ENCODE results near the gene DLGAP5.

Gene DLGAP5

GRCh38 chr14:55152052-55152753 lies 39.2 kb downstream of the DLGAP5 start:
- Histone ChIP-seq H4K8ac (ENCODE audit: low read depth, low read length) (no peak overlapping the region), H3K56ac (ENCODE audit: low read length) (no peak overlapping the region), H2AK5ac (ENCODE audit: low read length) (no peak overlapping the region), H2BK120ac (ENCODE audit: low read depth, low read length) (no peak overlapping the region), H3K27me3 (ENCODE audit: insufficient read depth, low read length, poor library complexity) (no peaks in the 10 kb centered on the region), H4K5ac (ENCODE audit: low read length) (no peak overlapping the region), H3K79me1 (ENCODE audit: low read length) (no peaks in the 10 kb centered on the region), H3K4me2 (ENCODE audit: low read length) (no peak overlapping the region), H3K4me1 (ENCODE audit: control insufficient read depth, low read depth, low read length) (no peaks in the 10 kb centered on the region), H3K4me3 (ENCODE audit: low read length) (no peak overlapping the region), H2BK5ac (ENCODE audit: low read length) (no peak overlapping the region), H2BK15ac (replicated peaks; ENCODE audit: low read depth) (no peak overlapping the region), H3K27ac (ENCODE audit: low read depth, low read length) (no peak overlapping the region), H3K9ac (ENCODE audit: low read length) (no peak overlapping the region), H3K4ac (ENCODE audit: low read depth, low read length) (no peak overlapping the region), H3K23ac (ENCODE audit: low read length) (no peak overlapping the region), H3K79me2 (ENCODE audit: control insufficient read depth, insufficient read depth, low read length) (no peaks in the 10 kb centered on the region), H3K36me3 (ENCODE audit: control insufficient read depth, insufficient read depth, low read length) (no peaks in the 10 kb centered on the region), H3K18ac (ENCODE audit: low read length) (no peak overlapping the region)
- no peak for DNase-seq
- no CpG with 5 or more reads among the region's 1 CpG for WGBS (ENCODE audit: extremely low coverage, insufficient coverage, low lambda C conversion rate)

GRCh38 chr14:55151601-55152000 lies 39.8 kb downstream of the DLGAP5 start:
- Histone ChIP-seq H3K27ac (ENCODE audit: low read depth, low read length) (no peak overlapping the region), H3K4ac (ENCODE audit: low read depth, low read length) (no peak overlapping the region), H3K79me1 (ENCODE audit: low read length) (no peaks in the 10 kb centered on the region), H3K18ac (ENCODE audit: low read length) (no peak overlapping the region), H3K27me3 (ENCODE audit: insufficient read depth, low read length, poor library complexity) (no peaks in the 10 kb centered on the region), H3K23ac (ENCODE audit: low read length) (no peak overlapping the region), H3K4me2 (ENCODE audit: low read length) (no peak overlapping the region), H2AK5ac (ENCODE audit: low read length) (no peak overlapping the region), H3K9ac (ENCODE audit: low read length) (no peak overlapping the region), H2BK5ac (ENCODE audit: low read length) (no peak overlapping the region), H3K4me3 (ENCODE audit: low read length) (no peak overlapping the region), H2BK120ac (ENCODE audit: low read depth, low read length) (no peak overlapping the region), H3K56ac (ENCODE audit: low read length) (no peak overlapping the region), H2BK15ac (replicated peaks; ENCODE audit: low read depth) (no peak overlapping the region), H3K79me2 (ENCODE audit: control insufficient read depth, insufficient read depth, low read length) (no peaks in the 10 kb centered on the region), H4K5ac (ENCODE audit: low read length) (no peak overlapping the region), H4K8ac (ENCODE audit: low read depth, low read length) (no peak overlapping the region), H3K4me1 (ENCODE audit: control insufficient read depth, low read depth, low read length) (no peaks in the 10 kb centered on the region), H3K36me3 (ENCODE audit: control insufficient read depth, insufficient read depth, low read length) (no peaks in the 10 kb centered on the region)
- no peak for DNase-seq
- no CpG with 5 or more reads among the region's 1 CpG for WGBS (ENCODE audit: extremely low coverage, insufficient coverage, low lambda C conversion rate)

- Histone ChIP-seq H3K4me1 (ENCODE audit: control insufficient read depth, low read depth, low read length) (no peaks in the 10 kb centered on the region), H3K36me3 (ENCODE audit: control insufficient read depth, insufficient read depth, low read length) (peaks cover 5% of the 10 kb centered on the region), H4K5ac (ENCODE audit: low read length) (no peak overlapping the region), H2BK5ac (ENCODE audit: low read length) (no peak overlapping the region), H3K4ac (ENCODE audit: low read depth, low read length) (no peak overlapping the region), H3K4me2 (ENCODE audit: low read length) (no peak overlapping the region), H3K9ac (ENCODE audit: low read length) (no peak overlapping the region), H3K18ac (ENCODE audit: low read length) (no peak overlapping the region), H4K8ac (ENCODE audit: low read depth, low read length) (peak overlapping the region; percentile 28), H2AK5ac (ENCODE audit: low read length) (no peak overlapping the region), H2BK15ac (replicated peaks; ENCODE audit: low read depth) (no peak overlapping the region), H2BK120ac (ENCODE audit: low read depth, low read length) (no peak overlapping the region), H3K4me3 (ENCODE audit: low read length) (no peak overlapping the region), H3K27me3 (ENCODE audit: insufficient read depth, low read length, poor library complexity) (no peaks in the 10 kb centered on the region), H3K79me2 (ENCODE audit: control insufficient read depth, insufficient read depth, low read length) (no peaks in the 10 kb centered on the region), H3K23ac (ENCODE audit: low read length) (no peak overlapping the region), H3K79me1 (ENCODE audit: low read length) (no peaks in the 10 kb centered on the region), H3K56ac (ENCODE audit: low read length) (no peak overlapping the region), H3K27ac (ENCODE audit: low read depth, low read length) (no peak overlapping the region)
- no peak for DNase-seq
- WGBS (ENCODE audit: extremely low coverage, insufficient coverage, low lambda C conversion rate), result no CpG with 5 or more reads among the region's 2 CpGs
These were observed 45.0 kb downstream of the DLGAP5 start for GRCh38 chr14:55146425-55146824.

- DNase-seq, result no peak
- no peak overlapping the region for H2BK120ac ChIP-seq (ENCODE audit: low read depth, low read length)
- no peak overlapping the region for H2BK15ac ChIP-seq (replicated peaks; ENCODE audit: low read depth)
- H3K79me1 ChIP-seq (ENCODE audit: low read length), result no peaks in the 10 kb centered on the region
- no peak overlapping the region for H3K4me3 ChIP-seq (ENCODE audit: low read length)
- no peak overlapping the region for H4K8ac ChIP-seq (ENCODE audit: low read depth, low read length)
- no peak overlapping the region for H3K4me2 ChIP-seq (ENCODE audit: low read length)
- no peak overlapping the region for H3K27ac ChIP-seq (ENCODE audit: low read depth, low read length)
- no peaks in the 10 kb centered on the region for H3K79me2 ChIP-seq (ENCODE audit: control insufficient read depth, insufficient read depth, low read length)
- H3K4ac ChIP-seq (ENCODE audit: low read depth, low read length), result no peak overlapping the region
- WGBS (ENCODE audit: extremely low coverage, insufficient coverage, low lambda C conversion rate), result no CpG with 5 or more reads among the region's 2 CpGs
- H3K56ac ChIP-seq (ENCODE audit: low read length), result no peak overlapping the region
- no peak overlapping the region for H3K9ac ChIP-seq (ENCODE audit: low read length)
- H3K23ac ChIP-seq (ENCODE audit: low read length), result no peak overlapping the region
- H2BK5ac ChIP-seq (ENCODE audit: low read length), result no peak overlapping the region
- no peaks in the 10 kb centered on the region for H3K27me3 ChIP-seq (ENCODE audit: insufficient read depth, low read length, poor library complexity)
- no peak overlapping the region for H4K5ac ChIP-seq (ENCODE audit: low read length)
- no peaks in the 10 kb centered on the region for H3K4me1 ChIP-seq (ENCODE audit: control insufficient read depth, low read depth, low read length)
- no peak overlapping the region for H3K18ac ChIP-seq (ENCODE audit: low read length)
- H3K36me3 ChIP-seq (ENCODE audit: control insufficient read depth, insufficient read depth, low read length), result peaks cover 5% of the 10 kb centered on the region
- no peak overlapping the region for H2AK5ac ChIP-seq (ENCODE audit: low read length)
These were observed 48.9 kb downstream of the DLGAP5 start for GRCh38 chr14:55142466-55142865.

GRCh38 chr14:55141825-55142224 lies 49.6 kb downstream of the DLGAP5 start:
- Histone ChIP-seq H3K4me3 (ENCODE audit: low read length) (no peak overlapping the region), H3K4me2 (ENCODE audit: low read length) (no peak overlapping the region), H3K56ac (ENCODE audit: low read length) (no peak overlapping the region), H3K27ac (ENCODE audit: low read depth, low read length) (no peak overlapping the region), H3K23ac (ENCODE audit: low read length) (no peak overlapping the region), H3K4me1 (ENCODE audit: control insufficient read depth, low read depth, low read length) (no peaks in the 10 kb centered on the region), H2BK120ac (ENCODE audit: low read depth, low read length) (no peak overlapping the region), H3K79me1 (ENCODE audit: low read length) (no peaks in the 10 kb centered on the region), H3K9ac (ENCODE audit: low read length) (no peak overlapping the region), H3K27me3 (ENCODE audit: insufficient read depth, low read length, poor library complexity) (no peaks in the 10 kb centered on the region), H4K5ac (ENCODE audit: low read length) (no peak overlapping the region), H3K18ac (ENCODE audit: low read length) (no peak overlapping the region), H4K8ac (ENCODE audit: low read depth, low read length) (no peak overlapping the region), H2BK15ac (replicated peaks; ENCODE audit: low read depth) (no peak overlapping the region), H2BK5ac (ENCODE audit: low read length) (no peak overlapping the region), H3K4ac (ENCODE audit: low read depth, low read length) (no peak overlapping the region), H2AK5ac (ENCODE audit: low read length) (no peak overlapping the region), H3K36me3 (ENCODE audit: control insufficient read depth, insufficient read depth, low read length) (peaks cover 5% of the 10 kb centered on the region), H3K79me2 (ENCODE audit: control insufficient read depth, insufficient read depth, low read length) (no peaks in the 10 kb centered on the region)
- DNase-seq, result no peak
- WGBS (ENCODE audit: extremely low coverage, insufficient coverage, low lambda C conversion rate), result no CpG with 5 or more reads among the region's 3 CpGs

Data from mesendoderm (in vitro differentiated cells).